GM19239 (cell line): ENCODE measurements around the gene ELAVL2.
"Not testable (repeated sequence)": the region's sequence is repeated elsewhere in the genome, so short reads cannot be mapped to it uniquely, and the experiment has no call there.

Experiments
- DNase-seq: peaks from one replicate; pipeline ENCODE4 v3.0.0; 2011; ENCODE audit warnings: low spot score; ENCODE audit not compliant: insufficient read length
- FAIRE-seq: peaks from 2 replicates; lab custom pipeline; 2011; peaks lifted over from hg19 to GRCh38; lab: Jason Lieb, UNC

The ELAVL2 gene

DNA sequence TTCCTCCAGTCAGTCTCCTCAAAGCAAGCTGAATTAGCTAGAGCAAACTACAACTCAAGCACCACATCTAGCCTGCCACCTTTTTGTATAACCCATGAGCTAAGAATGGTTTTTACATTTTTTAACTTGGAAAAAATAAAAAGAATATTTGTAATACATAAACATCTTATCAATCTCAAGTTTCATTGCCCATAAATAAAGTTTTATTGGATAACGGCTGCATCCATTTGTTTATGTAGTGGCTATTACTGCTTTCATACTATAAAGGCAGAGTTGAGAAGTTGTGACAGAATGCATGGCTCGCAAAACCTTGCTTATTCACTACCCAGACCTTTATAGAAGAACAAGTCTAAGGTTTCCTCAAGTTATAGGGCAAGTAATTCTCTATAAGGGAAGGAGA, 95.7 kb downstream of the ELAVL2 start:
- DNase-seq (no peak), FAIRE-seq (no peak)

- FAIRE-seq = no peak
- no peak for DNase-seq
Observed at GRCh38 chr9:23728736-23729135, 97.3 kb downstream of the ELAVL2 start.

- FAIRE-seq (no peak), DNase-seq (no peak)
Observed at GRCh38 chr9:23725279-23725946, 100.6 kb downstream of the ELAVL2 start.

DNA sequence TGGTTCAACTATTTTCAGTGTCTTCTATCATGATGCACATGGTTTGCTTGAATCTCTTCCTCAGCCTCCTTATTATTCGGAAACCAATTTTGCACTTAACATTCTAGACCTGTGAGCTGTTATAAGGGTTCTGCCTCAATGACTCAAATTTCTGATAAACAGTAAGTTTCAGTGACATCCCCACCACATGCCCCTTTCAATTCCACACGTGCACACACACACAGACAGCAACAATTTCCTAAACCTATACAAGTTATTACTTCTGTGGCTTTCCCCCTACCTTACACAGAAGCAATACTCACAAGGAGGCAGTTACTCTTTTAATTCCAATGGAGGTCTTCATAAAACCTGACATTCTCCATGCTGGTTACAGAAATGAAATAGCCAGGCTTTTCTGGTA, 102.4 kb downstream of the ELAVL2 start:
- no peak for DNase-seq

DNA sequence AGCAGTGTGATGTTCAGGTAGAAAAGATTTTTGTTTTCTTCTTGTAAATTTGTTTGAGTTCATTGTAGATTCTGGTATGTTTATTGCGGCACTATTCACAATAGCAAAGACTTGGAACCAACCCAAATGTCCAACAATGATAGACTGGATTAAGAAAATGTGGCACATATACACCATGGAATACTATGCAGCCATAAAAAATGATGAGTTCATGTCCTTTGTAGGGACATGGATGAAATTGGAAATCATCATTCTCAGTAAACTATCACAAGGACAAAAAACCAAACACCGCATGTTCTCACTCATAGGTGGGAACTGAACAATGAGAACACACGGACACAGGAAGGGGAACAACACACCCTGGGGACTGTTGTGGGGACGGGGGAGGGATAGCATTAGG, 103.0 kb downstream of the ELAVL2 start:
- DNase-seq, FAIRE-seq: not testable (repeated sequence)

More for the DNA sequence above, 102.4 kb downstream of the ELAVL2 start:
- FAIRE-seq = no peak

- DNase-seq (no peak), FAIRE-seq (no peak)
Observed at GRCh38 chr9:23721466-23721865, 104.6 kb downstream of the ELAVL2 start.

- FAIRE-seq (no peak), DNase-seq (no peak)
Observed at GRCh38 chr9:23717505-23717904, 108.5 kb downstream of the ELAVL2 start.

DNA sequence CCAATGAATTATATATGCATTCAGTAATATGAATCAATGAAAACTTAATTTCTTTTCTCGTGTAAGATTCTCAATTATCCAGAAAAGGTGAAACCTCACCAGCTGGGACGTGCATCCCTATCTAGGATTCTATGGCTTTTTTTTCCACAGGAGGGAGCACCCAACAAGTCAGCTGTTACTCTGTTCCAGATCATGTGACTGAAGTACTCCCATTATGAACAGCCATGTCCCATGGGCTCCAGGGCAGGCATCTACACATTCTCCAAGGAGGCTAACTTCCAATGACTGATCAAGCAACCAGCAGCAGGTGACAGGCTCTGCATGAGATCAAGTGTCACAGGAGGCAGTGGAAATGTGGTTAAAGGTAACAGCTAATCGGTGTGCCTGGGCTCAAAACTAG, 118.8 kb downstream of the ELAVL2 start:
- no peak for DNase-seq
- FAIRE-seq = no peak

DNA sequence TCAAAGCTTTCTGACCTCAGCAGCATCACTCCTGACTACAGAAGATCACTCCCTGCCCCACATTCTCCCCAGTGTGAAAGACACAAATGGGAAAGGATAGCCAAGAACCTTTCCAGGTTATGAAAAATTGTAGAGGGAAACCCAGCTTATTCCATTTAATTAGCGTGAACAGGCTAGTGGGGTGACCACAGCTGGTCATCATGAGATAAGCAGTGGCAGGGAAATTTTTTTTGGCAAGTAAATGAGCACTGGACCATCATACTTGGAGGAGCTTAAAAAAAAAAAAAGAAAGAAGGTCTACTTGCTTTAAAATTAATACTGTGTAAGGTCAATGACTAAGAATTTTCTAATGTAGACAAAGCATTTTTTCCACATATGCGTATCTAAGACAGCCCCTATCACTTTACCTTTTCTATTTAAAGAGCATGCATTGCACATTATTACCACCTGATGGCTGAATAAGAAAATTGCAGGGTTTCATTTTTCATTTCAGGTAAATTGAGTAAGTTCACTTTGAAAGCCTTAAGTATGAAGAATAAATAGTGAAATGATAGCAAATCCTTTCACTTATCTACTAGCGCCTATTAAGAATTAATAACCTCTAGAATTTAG, 123.6 kb downstream of the ELAVL2 start:
- DNase-seq (no peak), FAIRE-seq (no peak)

GRCh38 chr9:23701291-23701690, 124.7 kb downstream of the ELAVL2 start:
- FAIRE-seq = no peak
- no peak for DNase-seq

DNA sequence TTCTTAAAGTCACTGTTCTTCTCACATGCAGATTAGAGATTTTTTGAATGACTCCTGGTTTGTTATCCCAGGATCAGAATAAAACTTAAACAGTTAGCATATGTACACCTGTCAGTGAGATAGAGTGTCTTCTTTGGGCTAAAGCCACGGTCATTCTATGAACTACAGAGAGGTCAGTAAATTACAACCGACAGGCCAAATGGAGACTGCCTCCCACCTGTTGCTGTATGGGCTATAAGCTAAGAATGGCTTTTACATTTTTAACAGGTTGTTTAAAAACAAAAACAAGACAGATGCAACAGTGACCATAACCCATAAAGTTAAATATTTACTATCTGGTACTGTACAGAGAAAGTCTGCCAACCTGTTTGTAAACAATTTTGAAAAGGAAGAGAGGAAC, 125.7 kb downstream of the ELAVL2 start:
- DNase-seq (no peak), FAIRE-seq (no peak)

DNA sequence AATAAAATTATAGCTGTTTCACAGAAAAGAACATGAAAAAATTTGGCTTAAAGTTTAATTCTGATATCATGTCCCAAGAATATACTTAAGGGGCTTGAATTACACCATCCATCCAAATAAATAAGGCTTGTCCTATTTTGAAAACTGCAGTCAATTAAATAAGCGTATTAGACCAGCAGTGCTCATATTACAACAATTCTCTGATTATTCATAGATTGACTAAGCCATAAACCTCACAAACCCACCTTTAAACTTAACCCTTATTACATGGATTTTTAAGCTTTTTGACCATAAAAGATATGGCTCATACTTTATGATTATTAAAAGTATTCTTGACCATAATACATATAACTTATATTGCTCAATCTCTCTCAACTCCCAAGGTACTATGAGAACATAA, 127.9 kb downstream of the ELAVL2 start:
- FAIRE-seq (no peak), DNase-seq (no peak)

GRCh38 chr9:23695572-23695971, 130.5 kb downstream of the ELAVL2 start:
- DNase-seq (no peak), FAIRE-seq (no peak)

- no peak for DNase-seq
- FAIRE-seq = no peak
Observed at GRCh38 chr9:23693374-23693773, 132.7 kb downstream of the ELAVL2 start.

DNA sequence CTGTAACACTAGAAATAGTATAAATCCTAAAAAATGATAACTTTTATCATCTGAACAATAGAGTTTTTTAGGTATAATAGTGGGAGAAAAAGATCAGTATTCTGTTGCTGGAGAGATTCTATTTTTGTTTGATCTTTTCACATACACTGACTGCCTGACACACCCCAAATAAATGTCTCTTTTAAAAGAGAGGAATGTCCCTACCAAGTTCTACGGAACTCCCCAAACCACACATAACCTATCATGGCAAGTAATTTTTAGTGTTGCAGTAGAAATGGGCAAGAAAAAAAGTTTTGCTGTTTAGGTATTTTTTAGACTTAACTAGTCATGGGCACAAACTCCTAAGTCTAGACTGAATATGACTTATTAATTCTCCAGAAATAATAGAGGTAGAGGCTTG, 139.1 kb downstream of the ELAVL2 start:
- DNase-seq (no peak), FAIRE-seq (no peak)

GRCh38 chr9:23686257-23686656, 139.8 kb downstream of the ELAVL2 start:
- no peak for DNase-seq
- no peak for FAIRE-seq

DNA sequence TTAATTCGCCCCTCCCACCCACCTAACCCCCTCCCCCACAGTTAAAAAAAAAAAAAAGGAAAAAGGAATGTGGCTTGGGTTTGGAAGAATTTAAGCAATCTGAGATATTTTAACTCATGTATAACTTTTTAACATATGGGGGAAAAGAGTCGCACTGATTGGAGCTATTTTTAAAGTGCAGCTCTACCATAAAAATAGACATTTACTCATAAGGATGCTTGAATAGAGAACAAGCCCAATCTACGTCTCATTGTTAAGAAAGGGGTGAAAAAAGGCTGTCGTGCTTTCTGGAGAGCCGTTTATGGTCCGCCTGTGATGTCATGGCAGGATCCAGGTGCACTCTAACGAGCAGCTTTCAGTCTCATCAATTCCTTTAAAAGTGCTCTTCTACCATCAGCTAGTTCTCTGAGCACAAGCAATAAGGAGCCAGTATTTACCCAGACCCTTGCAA, 142.4 kb downstream of the ELAVL2 start:
- no peak for FAIRE-seq
- no peak for DNase-seq

GRCh38 chr9:23682891-23683431, 143.1 kb downstream of the ELAVL2 start:
- no peak for FAIRE-seq

GRCh38 chr9:23682352-23682751, 143.7 kb downstream of the ELAVL2 start:
- DNase-seq (no peak), FAIRE-seq (no peak)

More at GRCh38 chr9:23682891-23683431, 143.1 kb downstream of the ELAVL2 start:
- DNase-seq = no peak

GRCh38 chr9:23677446-23677845, 148.6 kb downstream of the ELAVL2 start:
- DNase-seq (no peak), FAIRE-seq (no peak)

DNA sequence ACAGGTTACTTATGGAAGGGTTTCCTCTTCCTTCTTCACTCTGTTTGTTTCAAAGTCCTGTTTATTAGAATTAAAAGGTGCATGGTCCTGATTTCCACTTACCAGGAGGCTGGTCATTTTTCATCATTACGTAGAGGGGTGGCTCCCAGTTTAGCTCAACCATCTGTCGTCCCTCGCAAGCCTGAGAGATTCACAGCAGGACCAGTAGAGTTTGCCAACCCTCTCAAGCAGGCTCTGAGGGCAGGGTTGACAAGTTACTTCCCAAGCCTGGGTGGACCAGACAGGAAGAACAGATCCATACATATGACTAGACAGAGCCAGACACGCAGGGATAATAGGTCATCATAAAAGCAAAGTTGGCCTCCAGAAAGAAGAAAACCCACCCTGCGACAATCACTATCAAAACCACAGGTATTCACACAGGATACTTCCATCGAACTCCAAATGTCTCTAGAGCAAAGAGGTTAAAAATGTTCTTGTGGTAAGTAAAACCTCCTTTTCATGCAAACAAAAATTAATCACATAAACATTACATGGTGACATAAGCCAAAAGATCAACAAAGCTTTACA, 151.9 kb downstream of the ELAVL2 start:
- DNase-seq = no peak
- no peak for FAIRE-seq
